Measurements from ENCODE around the gene HCCS. TPM values are rescaled to one million over a fixed set of nuclear protein-coding genes. Genes with fewer than 3 reads are reported as not detected.

Gene HCCS
- total RNA-seq, 1 experiment from 2014 or later = 28.0 TPM

- no peak for ATAC-seq
- ChIA-PET CTCF (no interaction called here), POLR2A (no interaction called here)
- H3K4me3 Mint-ChIP-seq = no peak overlapping the region
- peaks cover 29% of the 10 kb centered on the region for H3K36me3 Mint-ChIP-seq
- H3K4me1 Mint-ChIP-seq = peaks cover 6% of the 10 kb centered on the region; the same call in 1 of the 2 replicates
- TF ChIP-seq ZSCAN18 (CRISPR knock-in tag; IDR thresholded peaks at IDR 0.05) (no peak), ATF3 (CRISPR knock-in tag; conservative IDR thresholded peaks at IDR 0.05) (no peak), TP53 (CRISPR knock-in tag; IDR thresholded peaks at IDR 0.05) (no peak), EMX1 (CRISPR knock-in tag; IDR thresholded peaks at IDR 0.05) (no peak), ELF4 (CRISPR knock-in tag; IDR thresholded peaks at IDR 0.05; ENCODE audit: low read depth) (no peak), ZNF532 (CRISPR knock-in tag; IDR thresholded peaks at IDR 0.05; ENCODE audit: borderline replicate concordance) (no peak), JUN (CRISPR knock-in tag; IDR thresholded peaks at IDR 0.05) (no peak), ZNF263 (CRISPR knock-in tag; IDR thresholded peaks at IDR 0.05; ENCODE audit: low read depth) (no peak), ARID4B (CRISPR knock-in tag; IDR thresholded peaks at IDR 0.05; ENCODE audit: borderline replicate concordance) (no peak), ZNF281 (CRISPR knock-in tag; IDR thresholded peaks at IDR 0.05) (no peak), ZNF219 (CRISPR knock-in tag; IDR thresholded peaks at IDR 0.05; ENCODE audit: borderline replicate concordance) (no peak), GTF2I (CRISPR knock-in tag; conservative IDR thresholded peaks at IDR 0.05) (no peak), USF1 (CRISPR knock-in tag; IDR thresholded peaks at IDR 0.05) (no peak), ZNF512 (CRISPR knock-in tag; IDR thresholded peaks at IDR 0.05; ENCODE audit: borderline replicate concordance) (no peak), ZNF121 (CRISPR knock-in tag; IDR thresholded peaks at IDR 0.05) (no peak), ZNF317 (CRISPR knock-in tag; IDR thresholded peaks at IDR 0.05; ENCODE audit: borderline replicate concordance, low read depth) (no peak), ATF2 (CRISPR knock-in tag; IDR thresholded peaks at IDR 0.05; ENCODE audit: borderline replicate concordance, low read depth) (no peak)
- H3K9me3 Mint-ChIP-seq = no peaks in the 10 kb centered on the region
- no peaks in the 10 kb centered on the region for H3K27me3 Mint-ChIP-seq (ENCODE audit: low read depth)
- no peak overlapping the region for H3K27ac Mint-ChIP-seq
- DNase-seq (ENCODE audit: low spot score) = no peak
These were observed 2.6 kb downstream of the HCCS start for GRCh38 chrX:11113731-11114130.

Measured in WTC11 (cell line).